HUES64 (cell line): ENCODE measurements around the gene ADGRE1.
A peak's percentile ranks its signal among the peaks of the same experiment; 100 is the strongest.

Experiments
- H3K27ac ChIP-seq: 2 replicates; pipeline ENCODE4 v1.7.0; 2013; ENCODE audit warnings: low read depth, low read length, inconsistent platforms
- H3K27me3 ChIP-seq: 2 replicates; pipeline ENCODE4 v1.6.1; 2013; ENCODE audit warnings: mild to moderate bottlenecking, low read length; ENCODE audit not compliant: insufficient read depth
- H3K36me3 ChIP-seq: 2 replicates; pipeline ENCODE4 v1.6.1; 2013; ENCODE audit warnings: mild to moderate bottlenecking, low read length; ENCODE audit not compliant: insufficient read depth
- H3K4me1 ChIP-seq: 2 replicates; pipeline ENCODE4 v1.6.1; 2013; ENCODE audit warnings: mild to moderate bottlenecking, low read length, moderate library complexity; ENCODE audit not compliant: insufficient read depth
- H3K4me3 ChIP-seq: 2 replicates; pipeline ENCODE4 v1.5.1; 2013; ENCODE audit warnings: mild to moderate bottlenecking, low read length, moderate library complexity
- H3K9ac ChIP-seq: 2 replicates; pipeline ENCODE4 v1.6.1; 2013; ENCODE audit warnings: mild to moderate bottlenecking, low read depth, low read length
- H3K9me3 ChIP-seq: 2 replicates; pipeline ENCODE4 v1.6.1; 2013; ENCODE audit warnings: low read depth, low read length; ENCODE audit not compliant: insufficient read depth
- WGBS: fragments of 150-250, 120-280 bp; methylation state at CpG from one replicate; pipeline ENCODE4 v1.1.7; 2013; ENCODE audit warnings: missing lambda C conversion rate; 5-methylcytosine and 5-hydroxymethylcytosine counted together

ADGRE1 gene

DNA sequence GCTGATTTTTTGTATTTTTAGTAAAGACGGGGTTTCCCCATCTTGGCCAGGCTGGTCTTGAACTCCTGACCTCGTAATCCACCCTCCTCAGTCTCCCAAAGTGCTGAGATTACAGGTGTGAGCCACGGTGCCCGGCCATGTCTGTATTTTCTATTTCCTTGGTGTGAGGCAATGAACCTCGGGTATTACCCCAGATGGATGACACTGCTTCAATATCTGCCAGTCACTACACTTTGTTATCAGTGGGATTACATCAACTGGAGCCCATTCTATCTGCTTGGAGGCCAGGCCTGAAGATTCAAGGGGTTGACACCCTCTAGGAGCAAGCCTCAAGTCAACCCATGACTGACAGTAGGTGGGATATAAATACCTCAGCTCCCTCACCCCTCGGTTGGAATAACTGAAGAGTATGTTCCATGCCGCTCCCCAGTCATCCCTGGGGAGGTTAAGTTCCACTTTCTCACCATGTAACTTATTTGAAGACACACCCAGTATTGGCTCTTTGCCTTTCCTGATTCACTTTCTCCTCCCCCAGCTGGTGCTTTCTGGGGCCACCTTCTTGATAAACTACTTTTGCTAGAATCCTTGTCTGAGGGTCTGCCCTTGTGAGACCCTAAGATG is 992 bp upstream of the ADGRE1 start:
- WGBS: 76% methylated on average over 7 of the region's 7 CpGs
- peaks cover 72% of the 10 kb centered on the region for H3K9me3 ChIP-seq
- H3K9ac ChIP-seq: no peak overlapping the region
- H3K36me3 ChIP-seq: no peaks in the 10 kb centered on the region
- no peaks in the 10 kb centered on the region for H3K27me3 ChIP-seq
- no peak overlapping the region for H3K27ac ChIP-seq
- H3K4me3 ChIP-seq: no peak overlapping the region
- H3K4me1 ChIP-seq: no peaks in the 10 kb centered on the region

- Histone ChIP-seq H3K4me3 (no peak overlapping the region), H3K9me3 (peaks cover 80% of the 10 kb centered on the region), H3K27me3 (no peaks in the 10 kb centered on the region), H3K4me1 (no peaks in the 10 kb centered on the region), H3K36me3 (no peaks in the 10 kb centered on the region), H3K27ac (no peak overlapping the region), H3K9ac (no peak overlapping the region)
- WGBS: 87% methylated on average over 2 of the region's 2 CpGs
Observed at GRCh38 chr19:6888967-6889366, 1.6 kb downstream of the ADGRE1 start.

- Histone ChIP-seq H3K9me3 (peaks cover 84% of the 10 kb centered on the region), H3K4me3 (no peak overlapping the region), H3K4me1 (no peaks in the 10 kb centered on the region), H3K36me3 (no peaks in the 10 kb centered on the region), H3K27ac (no peak overlapping the region), H3K27me3 (no peaks in the 10 kb centered on the region), H3K9ac (no peak overlapping the region)
- 73% methylated on average over 3 of the region's 3 CpGs for WGBS
Observed at GRCh38 chr19:6890401-6890913, 3.1 kb downstream of the ADGRE1 start.

GRCh38 chr19:6890938-6891337 is 3.6 kb downstream of the ADGRE1 start:
- no peaks in the 10 kb centered on the region for H3K36me3 ChIP-seq
- 63% methylated on average over 7 of the region's 8 CpGs for WGBS
- H3K27ac ChIP-seq: no peak overlapping the region
- H3K4me1 ChIP-seq: no peaks in the 10 kb centered on the region
- no peak overlapping the region for H3K4me3 ChIP-seq
- peaks cover 88% of the 10 kb centered on the region for H3K9me3 ChIP-seq
- H3K27me3 ChIP-seq: no peaks in the 10 kb centered on the region
- H3K9ac ChIP-seq: no peak overlapping the region

DNA sequence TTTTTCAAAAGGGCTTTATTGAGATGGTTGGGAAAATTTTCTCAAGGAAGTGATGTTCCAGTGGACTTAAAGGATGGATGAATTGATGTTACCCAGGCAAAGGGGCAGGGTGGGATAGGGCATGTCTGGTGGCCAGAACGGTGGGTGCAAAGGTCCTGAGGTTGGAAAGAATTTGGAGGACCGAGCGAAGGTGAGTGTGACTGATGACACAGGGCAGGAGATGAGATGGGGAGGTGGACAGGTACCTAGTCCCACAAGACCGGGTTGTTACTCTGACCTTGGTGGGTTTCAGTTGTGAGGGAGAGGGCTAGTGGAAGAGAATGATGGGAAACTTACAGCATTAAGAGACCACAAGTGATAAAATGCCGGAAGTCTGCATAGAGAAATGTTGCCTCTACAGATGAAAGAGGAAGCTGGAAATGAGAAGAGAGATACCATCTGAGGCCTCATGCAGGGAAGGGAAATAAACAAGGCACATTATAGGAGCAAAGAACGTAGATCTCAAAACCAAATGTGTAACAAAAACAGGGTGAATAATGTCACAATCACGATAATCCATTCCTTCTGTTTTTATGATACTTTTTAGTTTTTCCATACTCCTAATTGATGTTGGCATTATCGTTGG is 4.5 kb downstream of the ADGRE1 start:
- no peaks in the 10 kb centered on the region for H3K36me3 ChIP-seq

GRCh38 chr19:6894313-6894712 is 6.9 kb downstream of the ADGRE1 start:
- 70% methylated on average over 1 of the region's 1 CpG for WGBS
- Histone ChIP-seq H3K4me3 (no peak overlapping the region), H3K27me3 (no peaks in the 10 kb centered on the region), H3K36me3 (no peaks in the 10 kb centered on the region), H3K9ac (no peak overlapping the region), H3K27ac (no peak overlapping the region), H3K4me1 (no peaks in the 10 kb centered on the region), H3K9me3 (peaks cover 82% of the 10 kb centered on the region)

More for the DNA sequence above, 4.5 kb downstream of the ADGRE1 start:
- WGBS: 82% methylated on average over 8 of the region's 8 CpGs
- Histone ChIP-seq H3K4me1 (no peaks in the 10 kb centered on the region), H3K4me3 (no peak overlapping the region), H3K27ac (no peak overlapping the region), H3K9me3 (peaks cover 88% of the 10 kb centered on the region), H3K27me3 (no peaks in the 10 kb centered on the region), H3K9ac (no peak overlapping the region)

DNA sequence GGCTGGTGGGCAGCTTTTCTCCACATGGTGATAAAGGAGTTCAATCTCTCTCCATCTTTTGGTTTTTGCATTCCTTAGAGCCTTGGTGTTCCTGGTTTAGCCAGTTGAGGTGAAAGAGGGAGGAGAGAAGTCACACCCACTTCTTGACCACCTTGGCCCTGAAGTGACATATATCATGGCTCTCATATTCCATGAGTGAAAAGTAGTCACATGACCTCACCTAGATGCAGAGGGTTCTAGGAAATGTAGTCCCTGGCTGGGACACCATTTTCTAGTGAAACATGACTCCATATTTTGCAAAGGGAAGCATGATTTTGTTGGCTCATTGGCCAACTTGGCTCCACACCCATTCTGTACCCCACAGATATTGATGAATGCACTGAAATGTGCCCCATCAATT is 16.1 kb downstream of the ADGRE1 start:
- Histone ChIP-seq H3K36me3 (no peaks in the 10 kb centered on the region), H3K9ac (no peak overlapping the region), H3K27me3 (no peaks in the 10 kb centered on the region), H3K9me3 (peaks cover 88% of the 10 kb centered on the region), H3K4me3 (no peak overlapping the region), H3K4me1 (no peaks in the 10 kb centered on the region), H3K27ac (no peak overlapping the region)

- no peaks in the 10 kb centered on the region for H3K4me1 ChIP-seq
- 97% methylated on average over 3 of the region's 3 CpGs for WGBS
- peak overlapping the region; percentile 4; the same call in 1 of the 2 replicates for H3K4me3 ChIP-seq
- no peak overlapping the region for H3K9ac ChIP-seq
- no peak overlapping the region for H3K27ac ChIP-seq
- H3K36me3 ChIP-seq: no peaks in the 10 kb centered on the region
- peaks cover 85% of the 10 kb centered on the region for H3K9me3 ChIP-seq
- no peaks in the 10 kb centered on the region for H3K27me3 ChIP-seq
Observed at GRCh38 chr19:6906559-6907060, 19.2 kb downstream of the ADGRE1 start.

GRCh38 chr19:6911523-6911922 is 24.1 kb downstream of the ADGRE1 start:
- Histone ChIP-seq H3K4me1 (no peaks in the 10 kb centered on the region), H3K27ac (no peak overlapping the region), H3K36me3 (no peaks in the 10 kb centered on the region), H3K9ac (no peak overlapping the region), H3K27me3 (no peaks in the 10 kb centered on the region), H3K4me3 (0 out of 2 replicates have a peak overlapping the region, but pooled peaks have one; percentile 19), H3K9me3 (peaks cover 86% of the 10 kb centered on the region)
- WGBS: 36% methylated on average over 3 of the region's 3 CpGs

DNA sequence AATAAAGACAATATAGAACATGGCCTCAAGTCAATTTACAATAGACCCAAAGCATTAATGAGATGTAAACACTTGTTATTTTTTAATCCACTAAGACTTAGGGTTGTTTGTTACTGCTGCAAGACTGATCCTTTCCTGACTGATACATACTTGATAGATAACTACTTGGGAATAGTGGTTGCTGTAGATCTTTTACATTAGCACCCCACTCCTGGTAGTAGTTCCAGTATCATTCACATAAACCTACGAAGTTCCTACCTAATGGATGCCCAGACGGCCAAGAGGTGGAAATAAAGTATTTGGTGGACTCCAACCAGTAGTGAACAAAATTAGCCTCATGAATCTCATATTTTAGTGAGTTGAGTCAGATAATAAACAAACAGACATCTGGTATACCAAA is 26.9 kb downstream of the ADGRE1 start:
- Histone ChIP-seq H3K27me3 (no peaks in the 10 kb centered on the region), H3K4me3 (no peak overlapping the region), H3K4me1 (no peaks in the 10 kb centered on the region), H3K27ac (no peak overlapping the region), H3K9ac (no peak overlapping the region), H3K9me3 (peaks cover 77% of the 10 kb centered on the region), H3K36me3 (no peaks in the 10 kb centered on the region)
- no CpG with 5 or more reads among the region's 2 CpGs for WGBS

DNA sequence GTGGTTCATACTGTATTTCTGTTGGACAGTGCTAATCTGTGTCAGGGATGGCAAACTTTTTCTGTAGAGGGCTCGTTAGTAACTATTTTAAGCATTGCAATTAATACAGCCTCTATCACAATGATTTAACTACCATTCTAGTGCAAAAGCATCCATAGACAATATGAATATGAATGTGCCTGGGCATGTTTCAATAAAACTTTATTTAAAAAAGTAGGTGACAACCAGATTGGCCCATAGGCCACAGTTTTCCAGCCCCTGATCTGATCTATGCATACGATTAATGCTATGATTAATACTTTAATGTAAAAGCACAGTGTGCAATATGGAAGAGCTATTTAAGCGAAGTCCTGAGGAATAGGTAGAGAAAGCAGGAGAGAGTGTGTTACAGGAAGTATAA is 29.6 kb downstream of the ADGRE1 start:
- no peak overlapping the region for H3K4me3 ChIP-seq
- H3K27ac ChIP-seq: no peak overlapping the region
- H3K9me3 ChIP-seq: peaks cover 80% of the 10 kb centered on the region
- H3K4me1 ChIP-seq: no peaks in the 10 kb centered on the region
- H3K36me3 ChIP-seq: no peaks in the 10 kb centered on the region
- 85% methylated on average over 3 of the region's 3 CpGs for whole genome bisulfite sequencing
- no peaks in the 10 kb centered on the region for H3K27me3 ChIP-seq
- H3K9ac ChIP-seq: no peak overlapping the region
